COR-L47 (cell line): Measurements from ENCODE around the gene NSFL1C.
A peak's percentile ranks its signal among the peaks of the same experiment; 100 is the strongest.
"Not testable (repeated sequence)": the region's sequence is repeated elsewhere in the genome, so short reads cannot be mapped to it uniquely, and the experiment has no call there.

Experiments
- DNase-seq: peaks from one replicate; lab custom pipeline; 2025; lab: John Stamatoyannopoulos, UW

The NSFL1C gene

DNA sequence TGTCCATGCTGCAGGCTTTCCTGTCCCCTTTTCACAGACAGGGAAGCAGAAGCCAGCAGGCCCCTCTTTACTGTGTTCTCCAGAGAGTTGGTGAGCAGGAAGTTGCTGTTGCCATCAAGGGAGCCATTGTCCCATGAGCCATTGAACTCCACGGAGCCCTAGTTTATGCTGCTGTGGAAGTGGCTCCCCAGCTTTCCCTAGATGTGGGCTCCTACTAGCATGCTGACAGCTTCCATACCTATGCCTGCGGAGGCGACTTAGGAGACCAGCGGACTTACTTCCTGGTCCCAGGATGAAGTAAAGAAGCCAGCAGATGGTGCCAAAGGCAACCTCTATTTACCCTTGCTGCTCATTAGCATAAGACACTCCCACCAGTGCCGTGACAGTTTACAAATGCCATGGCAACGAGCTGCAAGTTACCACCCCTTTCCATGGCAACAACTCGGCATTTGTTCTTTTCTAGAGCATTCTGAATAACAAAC lies 43.0 kb downstream of the NSFL1C start:
- DNase-seq, result peak; percentile 92

GRCh38 chr20:1423206-1423605 lies 43.4 kb downstream of the NSFL1C start:
- DNase-seq, result no peak

DNA sequence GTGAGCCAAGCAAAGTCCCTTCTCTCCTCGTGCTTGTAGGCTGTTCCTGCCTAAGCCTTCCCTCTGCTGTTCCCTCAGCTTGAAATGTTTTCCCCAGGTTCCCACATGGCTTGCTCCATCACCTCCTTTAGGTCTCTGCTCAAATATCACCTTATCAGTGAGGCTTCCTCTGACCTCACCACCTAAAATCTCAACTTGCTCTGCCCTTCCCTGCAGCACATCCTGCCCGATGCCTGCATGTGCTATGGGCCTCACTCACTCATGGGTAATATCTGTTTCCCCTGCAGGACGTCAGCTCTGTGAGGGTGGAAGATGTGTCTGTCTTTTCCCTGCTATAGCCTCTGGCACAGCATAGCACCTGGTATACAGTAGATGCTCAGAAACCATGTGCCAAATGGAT lies 43.9 kb downstream of the NSFL1C start:
- DNase-seq, result no peak

DNA sequence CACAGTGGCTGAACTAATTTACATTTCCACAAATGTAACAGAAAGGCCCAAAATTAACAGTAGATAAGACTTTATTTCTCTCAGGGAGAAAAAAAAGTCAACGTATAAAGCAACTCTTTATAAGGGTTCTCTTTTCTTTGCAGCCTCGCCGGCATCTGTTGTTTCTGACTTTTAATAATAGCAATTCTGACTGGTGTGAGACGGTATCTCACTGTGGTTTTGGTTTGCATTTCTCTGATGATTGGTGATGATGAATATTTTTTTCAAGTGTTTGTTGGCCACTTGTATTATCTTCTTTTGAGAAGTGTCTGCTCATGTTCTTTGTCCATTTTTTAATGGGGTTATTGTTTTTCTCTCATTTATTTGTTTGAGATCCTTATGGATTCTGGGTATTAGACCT lies 46.6 kb downstream of the NSFL1C start:
- no peak for DNase-seq

- no peak for DNase-seq
These were observed 48.3 kb downstream of the NSFL1C start for GRCh38 chr20:1418350-1418749.

DNA sequence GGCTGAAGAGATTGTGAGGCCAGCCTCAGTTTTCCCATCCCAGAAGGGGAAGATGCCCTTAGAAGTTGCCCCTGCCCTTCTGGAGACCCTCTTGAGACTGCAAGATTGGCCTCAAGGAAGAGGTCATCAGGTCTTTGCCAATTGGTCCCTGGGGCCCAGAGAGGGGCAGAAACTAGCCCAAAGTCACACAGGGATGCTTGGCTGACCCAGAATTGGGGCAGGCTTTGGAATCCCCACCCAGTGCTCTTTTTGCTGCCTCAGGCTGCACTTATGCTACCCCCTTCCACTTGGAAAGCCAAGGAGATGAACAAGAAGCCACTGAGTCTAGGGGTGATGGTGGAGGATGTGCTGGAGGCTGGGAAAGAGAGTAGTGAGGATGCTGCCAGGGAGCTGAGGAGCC lies 48.9 kb downstream of the NSFL1C start:
- DNase-seq, result no peak

GRCh38 chr20:1417273-1417672 lies 49.4 kb downstream of the NSFL1C start:
- DNase-seq, result no peak

GRCh38 chr20:1415667-1416468 lies 50.8 kb downstream of the NSFL1C start:
- DNase-seq, result no peak

DNA sequence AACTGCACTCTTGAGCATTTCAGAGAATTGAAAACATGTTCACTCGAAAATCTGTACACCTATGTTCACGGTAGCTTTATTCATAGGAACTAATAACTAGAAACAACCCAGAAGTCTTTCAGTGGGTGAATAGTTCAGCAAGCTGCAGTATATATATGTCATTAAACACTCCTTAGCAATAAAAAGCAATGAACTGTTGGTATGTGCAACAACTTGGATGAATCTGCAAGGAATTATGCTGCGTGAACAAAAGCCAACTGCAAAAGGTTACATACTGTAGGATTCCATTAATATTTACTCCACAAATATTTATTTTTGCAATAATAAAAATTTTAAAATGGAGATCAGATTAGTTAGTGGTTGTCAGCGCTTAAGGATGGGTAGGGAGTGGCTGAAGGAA lies 51.7 kb downstream of the NSFL1C start:
- DNase-seq, result no peak

DNA sequence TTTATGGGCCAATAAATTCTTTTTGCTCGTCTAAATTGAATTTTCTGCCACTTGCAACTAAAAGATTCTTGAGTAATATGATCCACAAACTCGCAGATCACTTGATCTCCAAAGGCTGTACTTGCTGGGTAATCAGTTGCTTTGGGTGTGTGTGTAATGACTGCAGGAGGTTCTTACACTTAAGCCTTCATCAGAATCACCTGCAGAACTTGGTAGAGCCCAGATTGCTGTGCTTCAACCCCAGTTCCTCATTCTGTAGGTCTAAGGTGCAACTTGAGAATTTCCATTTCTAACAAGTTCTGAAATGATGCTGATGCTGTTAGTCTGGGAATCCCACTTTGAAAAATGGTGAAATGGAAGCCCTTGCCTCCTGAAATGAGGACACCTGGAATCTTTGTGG lies 60.8 kb downstream of the NSFL1C start:
- DNase-seq, result no peak

DNA sequence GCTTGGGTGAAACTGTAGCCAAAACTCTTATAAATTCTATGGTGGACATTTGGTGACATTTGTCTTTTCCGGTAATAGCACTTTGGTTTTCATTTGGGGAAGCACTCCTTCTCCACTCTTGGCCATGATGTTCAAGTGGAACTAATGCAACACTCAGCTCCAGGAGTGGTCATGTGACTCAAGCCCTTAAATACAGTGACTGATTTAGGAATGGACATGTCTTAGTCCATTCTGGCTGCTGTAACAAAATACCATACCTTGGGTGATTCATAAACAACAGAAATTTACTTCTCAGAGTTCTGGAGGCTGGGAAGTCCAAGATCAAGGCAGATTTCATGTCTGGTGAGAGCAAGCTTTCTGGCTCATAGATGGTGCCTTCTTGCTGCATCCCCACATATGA lies 63.0 kb downstream of the NSFL1C start:
- DNase-seq, result no peak

DNA sequence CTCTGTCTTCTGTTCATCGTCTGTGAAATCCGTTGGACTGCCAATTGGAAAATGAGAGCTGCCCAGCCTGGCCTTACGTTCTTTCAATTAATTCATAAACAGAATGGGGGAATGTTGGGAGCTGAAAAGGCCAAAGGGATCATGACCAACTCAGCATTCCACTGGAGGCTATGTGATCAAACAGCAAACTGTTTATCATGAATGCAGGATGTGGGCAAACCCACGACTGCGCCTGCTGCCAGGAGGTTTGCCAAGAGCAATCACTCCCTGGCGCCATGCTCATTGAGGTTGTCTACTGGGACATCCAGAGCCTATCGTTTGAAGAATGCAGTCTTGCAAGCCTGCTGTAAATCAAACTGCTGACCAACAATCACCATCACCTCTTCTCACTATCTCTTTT lies 64.5 kb downstream of the NSFL1C start:
- DNase-seq, result no peak

- DNase-seq, result no peak
These were observed 65.2 kb downstream of the NSFL1C start for GRCh38 chr20:1401451-1401907.

DNA sequence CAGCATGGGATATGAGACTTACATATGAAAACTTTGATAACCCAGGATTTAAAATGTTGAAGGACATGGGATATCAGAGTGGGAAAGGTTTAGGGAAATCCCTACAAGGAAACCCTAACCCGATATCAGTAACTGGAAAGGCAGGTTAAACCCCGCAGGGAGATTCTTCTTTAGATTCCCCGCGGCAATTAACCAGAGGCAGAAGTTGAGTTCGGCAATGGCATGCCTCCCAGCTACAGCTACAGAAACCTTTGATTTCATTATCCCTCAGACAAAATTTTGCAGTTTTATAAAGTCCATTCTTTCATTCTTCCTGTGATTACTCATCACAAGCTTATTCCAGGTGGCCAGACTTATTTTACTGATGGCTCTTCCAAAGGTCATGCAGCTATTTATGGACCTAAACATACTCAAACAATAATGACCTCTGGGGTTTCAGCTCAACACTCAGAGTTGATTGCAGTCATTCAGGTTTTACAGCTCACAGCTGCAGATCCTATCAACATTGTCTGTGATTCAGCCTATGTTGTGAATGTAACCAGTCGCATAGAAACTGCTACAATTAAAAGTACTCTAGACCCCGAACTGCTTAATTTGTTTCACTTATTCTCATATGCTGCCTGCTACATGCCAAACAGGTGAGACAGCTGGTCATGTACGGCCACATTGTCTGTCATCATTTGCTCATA lies 66.8 kb downstream of the NSFL1C start:
- peak; percentile 61 for DNase-seq

GRCh38 chr20:1398185-1398584 lies 68.5 kb downstream of the NSFL1C start:
- DNase-seq, result not testable (repeated sequence)

DNA sequence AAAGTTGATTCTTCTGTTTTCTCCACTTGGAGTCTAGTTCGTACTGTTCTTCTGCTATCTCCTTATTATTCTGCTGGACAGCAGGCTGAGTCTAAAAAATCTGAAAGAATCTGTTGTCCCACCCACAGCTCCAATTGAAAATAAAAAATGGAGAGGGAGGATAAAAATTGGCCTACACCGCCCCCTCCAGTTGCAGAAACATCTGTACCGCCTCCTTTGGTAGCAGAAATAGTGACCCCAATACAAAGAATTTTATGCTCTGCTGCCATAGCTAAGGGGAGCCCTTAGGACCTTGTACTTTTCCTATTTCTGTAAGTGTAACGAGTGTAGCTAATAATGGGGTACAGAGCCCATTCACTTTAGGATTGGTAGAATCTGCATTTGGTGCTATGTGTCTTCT lies 68.9 kb downstream of the NSFL1C start:
- DNase-seq, result no peak

DNA sequence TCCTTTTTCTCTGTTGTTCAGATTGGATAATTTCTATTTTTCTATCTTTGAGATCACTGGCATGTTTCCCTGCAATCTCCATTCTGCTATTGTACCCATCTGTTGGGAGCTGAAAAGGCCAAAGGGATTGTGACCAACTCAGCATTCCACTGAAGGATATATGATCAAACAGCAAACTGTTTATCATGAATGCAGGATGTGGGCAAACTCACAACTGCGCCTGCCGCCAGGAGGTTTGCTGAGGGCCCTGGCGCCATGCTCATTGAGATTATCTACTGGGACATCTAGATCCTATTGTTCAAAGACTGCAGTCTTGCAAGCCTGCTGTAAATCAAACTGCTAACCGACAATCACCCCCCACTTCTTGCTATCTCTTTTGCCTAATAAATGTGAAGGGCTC lies 69.9 kb downstream of the NSFL1C start:
- DNase-seq, result no peak

DNA sequence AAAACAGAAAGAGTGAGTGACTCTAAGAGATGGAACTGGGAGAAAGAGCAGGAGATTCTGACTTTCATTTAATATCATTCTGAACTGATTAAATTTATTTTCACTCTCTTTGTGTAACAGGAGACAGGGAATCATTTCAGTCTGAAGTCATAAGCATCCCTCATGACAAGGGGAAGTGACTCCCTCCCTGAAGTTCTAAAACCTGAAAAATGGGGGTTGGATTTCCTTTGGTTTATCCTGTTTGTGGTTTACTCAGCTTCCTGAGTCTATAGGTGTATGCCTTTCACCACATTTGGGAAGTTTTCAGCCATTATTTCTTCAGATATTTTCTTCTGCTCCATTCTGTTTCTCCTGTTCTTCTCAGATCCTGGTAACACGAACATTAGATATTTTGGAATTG lies 70.4 kb downstream of the NSFL1C start:
- DNase-seq, result no peak

- DNase-seq, result no peak
These were observed 72.0 kb downstream of the NSFL1C start for GRCh38 chr20:1394686-1395085.

- DNase-seq, result no peak
These were observed 73.2 kb downstream of the NSFL1C start for GRCh38 chr20:1393507-1393882.

DNA sequence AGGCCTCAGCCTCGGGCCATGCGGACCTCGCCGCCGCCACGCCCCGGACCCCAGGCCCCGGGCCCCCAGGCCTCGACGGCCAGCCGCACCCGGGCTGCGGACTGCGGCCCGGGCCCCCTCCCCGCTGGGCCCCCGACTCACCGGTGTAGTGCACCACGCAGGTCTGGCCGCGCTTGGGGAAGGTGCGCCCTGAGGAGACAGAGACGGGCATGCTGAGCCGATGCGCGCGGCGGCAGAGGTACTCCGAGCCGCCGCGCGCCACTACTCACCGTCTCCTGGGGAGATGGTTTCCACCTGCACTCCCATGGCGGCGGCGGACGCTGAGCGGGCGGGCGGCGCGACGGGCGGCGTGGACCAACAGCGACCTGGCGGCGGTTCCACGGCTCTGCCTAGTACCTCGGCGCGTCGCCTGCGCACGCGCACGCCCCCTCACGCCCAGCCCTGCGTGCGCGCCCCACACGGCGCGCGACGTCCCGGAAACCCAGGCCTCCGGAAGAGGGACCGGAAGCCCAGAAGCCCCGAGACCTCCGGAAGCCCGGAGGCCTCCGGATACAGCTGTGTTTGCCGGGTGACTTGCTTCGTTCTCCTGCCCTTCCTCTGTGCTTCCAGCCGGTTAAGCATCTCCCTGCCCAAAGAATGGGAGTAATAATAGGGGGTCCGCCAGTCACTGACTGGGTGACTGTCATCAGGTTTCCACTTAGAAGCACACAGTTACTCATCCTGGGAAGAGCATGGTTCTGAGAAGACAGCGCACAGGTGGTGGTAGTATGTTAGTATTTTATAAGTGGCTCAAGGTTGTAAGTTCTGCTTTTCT lies 73.7 kb downstream of the NSFL1C start, which contains the start of gene FKBP1A:
Gene FKBP1A, minus strand, starts transcription at position 362 of the 814 bp plus-strand sequence. Its CDS starts 56 bp downstream, at position 306.
- DNase-seq, result peak; percentile 88

DNA sequence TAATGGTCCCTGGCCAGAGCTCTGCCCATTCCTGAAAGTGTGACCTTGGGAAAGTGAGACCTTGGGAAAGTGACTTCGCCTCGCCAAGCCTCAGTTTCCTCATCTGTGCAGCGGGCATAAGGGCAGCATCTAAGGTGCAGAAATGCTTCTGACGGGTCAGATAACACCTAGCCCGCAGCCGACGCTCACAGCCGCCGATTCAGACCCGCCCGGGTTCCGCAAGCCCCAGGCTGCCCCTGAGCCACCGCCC lies 74.3 kb downstream of the NSFL1C start:
- DNase-seq, result no peak
